Prostate gland (tissue), 2 donors: ENCODE measurements around the gene SLC2A10.

Experiments
- CTCF ChIP-seq, 4 experiments: fragments of 200-600 bp in 2 of 4; fragments of 450-650 bp in 2 of 4; sonication (generic) in 2 of 4; IDR thresholded peaks; 1 replicate in 3 of 4; 2 replicates in 1 of 4; pipeline ENCODE4 v1.5.1; 2016 to 2019; ENCODE audit warnings: antibody characterized with exemption in 4 of 4, mild to moderate bottlenecking in 2 of 4, moderate library complexity in 2 of 4
- POLR2AphosphoS5 ChIP-seq: sonication (generic); formaldehyde crosslinking; IDR thresholded peaks from one replicate; pipeline ENCODE4 v1.6.1; 2017; ENCODE audit warnings: antibody characterized with exemption

- TF ChIP-seq CTCF (IDR thresholded peaks at IDR 0.05) (no peak), POLR2AphosphoS5 (no peak)
Measured at GRCh38 chr20:46755483-46756413, 46.3 kb downstream of the SLC2A10 start.
